HepG2 (cell line): ENCODE measurements around the gene ORMDL3. TPM values are rescaled to one million over a fixed set of nuclear protein-coding genes. Genes with fewer than 3 reads are reported as not detected.
A peak's percentile ranks its signal among the peaks of the same experiment; 100 is the strongest.

Experiments
- ATM ChIP-seq: fragments of 450-650 bp; IDR thresholded peaks from 2 replicates; pipeline ENCODE4 v1.7.1; 2017; ENCODE audit warnings: mild to moderate bottlenecking, borderline replicate concordance
- DMAP1 ChIP-seq: IDR thresholded peaks from 2 replicates; pipeline ENCODE4 v1.6.1; 2016
- DR1 ChIP-seq: sonication (generic); formaldehyde crosslinking; IDR thresholded peaks from 2 replicates; pipeline ENCODE4 v1.8.0; 2021; ENCODE audit warnings: mild to moderate bottlenecking, missing genetic modification reagents, inconsistent platforms
- ERF ChIP-seq: IDR thresholded peaks from 2 replicates; pipeline ENCODE4 v1.6.1; 2018; ENCODE audit warnings: missing biosample characterization, missing genetic modification reagents
- GATAD1 ChIP-seq: IDR thresholded peaks from 2 replicates; pipeline ENCODE4 v1.6.1; 2016; ENCODE audit warnings: missing genetic modification reagents, missing compliant biosample characterization
- GATAD2A ChIP-seq: IDR thresholded peaks from 2 replicates; pipeline ENCODE4 v1.6.1; 2016
- JARID2 ChIP-seq: sonication (generic); formaldehyde crosslinking; IDR thresholded peaks from 2 replicates; pipeline ENCODE4 v1.8.1; 2023; ENCODE audit warnings: missing genetic modification reagents, inconsistent platforms; ENCODE audit not compliant: insufficient replicate concordance
- JUN ChIP-seq: sonication (generic); formaldehyde crosslinking; IDR thresholded peaks from 2 replicates; pipeline ENCODE4 v1.4.0; 2020; ENCODE audit warnings: mild to moderate bottlenecking, missing genetic modification reagents
- KAT8 ChIP-seq: IDR thresholded peaks from 2 replicates; pipeline ENCODE4 v1.6.1; 2016; ENCODE audit warnings: missing genetic modification reagents, missing compliant biosample characterization
- KDM5B ChIP-seq: sonication (generic); formaldehyde crosslinking; IDR thresholded peaks from 2 replicates; pipeline ENCODE4 v1.4.0; 2020; ENCODE audit warnings: missing genetic modification reagents, mild to moderate bottlenecking, borderline replicate concordance
- POLR2G ChIP-seq: fragments of 200-400 bp; formaldehyde crosslinking; IDR thresholded peaks from 2 replicates; pipeline ENCODE4 v1.6.1; 2018; ENCODE audit warnings: mild to moderate bottlenecking, low read depth, low read length, moderate library complexity
- SIX4 ChIP-seq: sonication (generic); formaldehyde crosslinking; IDR thresholded peaks from 2 replicates; pipeline ENCODE4 v1.4.0; 2020; ENCODE audit warnings: missing genetic modification reagents
- SRF ChIP-seq: IDR thresholded peaks from 2 replicates; pipeline ENCODE4 v1.6.1; 2011; ENCODE audit warnings: mild to moderate bottlenecking, low read depth, low read length, moderate library complexity
- ZNF20 ChIP-seq: sonication (generic); formaldehyde crosslinking; IDR thresholded peaks from 2 replicates; pipeline ENCODE4 v1.4.0; 2020; ENCODE audit warnings: mild to moderate bottlenecking, moderate library complexity, missing genetic modification reagents
- ZNF333 ChIP-seq: sonication (generic); formaldehyde crosslinking; IDR thresholded peaks from 2 replicates; pipeline ENCODE4 v1.4.0; 2020; ENCODE audit warnings: mild to moderate bottlenecking, missing genetic modification reagents, borderline replicate concordance
- ZNF468 ChIP-seq: sonication (generic); formaldehyde crosslinking; IDR thresholded peaks from 2 replicates; pipeline ENCODE4 v1.8.0; 2022; ENCODE audit warnings: mild to moderate bottlenecking, moderate library complexity, missing genetic modification reagents
- ZNF564 ChIP-seq: sonication (generic); formaldehyde crosslinking; IDR thresholded peaks from 2 replicates; pipeline ENCODE4 v1.8.1; 2023; ENCODE audit warnings: mild to moderate bottlenecking, missing genetic modification reagents
- ZNF607 ChIP-seq: sonication (generic); formaldehyde crosslinking; IDR thresholded peaks from 2 replicates; pipeline ENCODE4 v1.5.1; 2020; ENCODE audit warnings: missing genetic modification reagents, mild to moderate bottlenecking, borderline replicate concordance
- polyA plus RNA-seq, 8 experiments: library from polyadenylated mRNA; depleted of rRNA in 3 of 8; stranded (reverse) in 7 of 8; unstranded in 1 of 8; fragments of >200 nt; fragmentation: Illumina TruSeq in 4 of 8; extraction: Trizol in 4 of 8; gene quantifications; 2 replicates each; pipeline versions ENCODE4 v1.2.1 to v1.2.3, GENCODE V29; 2011 to 2016; ENCODE audit warnings: low read depth in 4 of 8, missing spikeins in 1 of 8, mixed read lengths in 1 of 8; ENCODE audit not compliant: insufficient read depth in 1 of 8
- total RNA-seq, 5 experiments: library from RNA; depleted of rRNA; stranded (reverse); fragments of >200 nt; fragmentation: Illumina TruSeq; extraction: Trizol; gene quantifications; 2 replicates each; pipeline ENCODE4 v1.2.3, GENCODE V29; 2016; ENCODE audit warnings: low read depth in 1 of 5
- TF ChIP-seq, protein P1 (sequence below): sonication (generic); formaldehyde crosslinking; IDR thresholded peaks from 2 replicates; pipeline ENCODE4 v1.4.0; 2020; ENCODE audit warnings: missing genetic modification reagents
- TF ChIP-seq, protein P2 (sequence below): sonication (generic); formaldehyde crosslinking; IDR thresholded peaks from 2 replicates; pipeline ENCODE4 v1.5.0; 2020; ENCODE audit warnings: mild to moderate bottlenecking, missing genetic modification reagents, borderline replicate concordance
- TF ChIP-seq, protein P3 (sequence below): IDR thresholded peaks from 2 replicates; pipeline ENCODE4 v1.6.1; 2016; ENCODE audit warnings: low read depth, control low read depth
- TF ChIP-seq, protein P4 (sequence below): IDR thresholded peaks from 2 replicates; pipeline ENCODE4 v1.6.1; 2016
- TF ChIP-seq, protein P5 (sequence below): sonication (generic); formaldehyde crosslinking; IDR thresholded peaks from 2 replicates; pipeline ENCODE4 v1.8.1; 2023; ENCODE audit warnings: missing genetic modification reagents, mild to moderate bottlenecking, borderline replicate concordance

Gene ORMDL3
- total and polyA plus RNA-seq, 2 of the 13 experiments (the other 11 are each of a cell fraction or from before 2014, with no cell fraction given) = 181 to 384 TPM

DNA sequence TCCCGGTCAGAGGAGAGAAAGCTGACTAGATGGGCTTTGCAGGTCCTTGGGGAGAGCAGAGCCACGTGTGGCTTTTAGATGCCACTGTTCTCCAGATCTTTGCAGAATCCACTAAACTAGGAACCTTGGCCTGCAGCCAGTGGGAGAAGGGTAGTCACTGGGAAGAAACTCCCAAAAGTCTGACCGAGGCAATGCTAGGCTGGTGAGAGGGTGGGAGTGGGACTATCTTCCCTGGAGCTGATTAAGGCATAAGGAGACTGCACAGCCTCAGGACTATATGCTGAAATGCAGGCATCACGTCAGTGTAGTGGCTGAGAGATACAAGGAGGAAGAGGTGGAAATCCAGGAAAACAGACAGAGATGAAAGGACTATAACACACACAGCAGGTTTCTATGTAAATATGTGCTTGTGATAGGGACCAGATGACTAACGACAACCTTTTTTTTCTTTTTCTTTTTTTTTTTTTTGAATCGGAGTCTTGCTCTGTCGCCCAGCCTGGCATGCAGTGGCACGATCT, 33.2 kb upstream of the ORMDL3 start (continued):
- no peak for TF ChIP-seq GATAD1
- TF ChIP-seq ZNF468 = no peak
- no peak for TF ChIP-seq DMAP1 (CRISPR knock-in tag)
- TF ChIP-seq, protein P1, sequence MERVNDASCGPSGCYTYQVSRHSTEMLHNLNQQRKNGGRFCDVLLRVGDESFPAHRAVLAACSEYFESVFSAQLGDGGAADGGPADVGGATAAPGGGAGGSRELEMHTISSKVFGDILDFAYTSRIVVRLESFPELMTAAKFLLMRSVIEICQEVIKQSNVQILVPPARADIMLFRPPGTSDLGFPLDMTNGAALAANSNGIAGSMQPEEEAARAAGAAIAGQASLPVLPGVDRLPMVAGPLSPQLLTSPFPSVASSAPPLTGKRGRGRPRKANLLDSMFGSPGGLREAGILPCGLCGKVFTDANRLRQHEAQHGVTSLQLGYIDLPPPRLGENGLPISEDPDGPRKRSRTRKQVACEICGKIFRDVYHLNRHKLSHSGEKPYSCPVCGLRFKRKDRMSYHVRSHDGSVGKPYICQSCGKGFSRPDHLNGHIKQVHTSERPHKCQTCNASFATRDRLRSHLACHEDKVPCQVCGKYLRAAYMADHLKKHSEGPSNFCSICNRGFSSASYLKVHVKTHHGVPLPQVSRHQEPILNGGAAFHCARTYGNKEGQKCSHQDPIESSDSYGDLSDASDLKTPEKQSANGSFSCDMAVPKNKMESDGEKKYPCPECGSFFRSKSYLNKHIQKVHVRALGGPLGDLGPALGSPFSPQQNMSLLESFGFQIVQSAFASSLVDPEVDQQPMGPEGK = no peak
- TF ChIP-seq, protein P2, sequence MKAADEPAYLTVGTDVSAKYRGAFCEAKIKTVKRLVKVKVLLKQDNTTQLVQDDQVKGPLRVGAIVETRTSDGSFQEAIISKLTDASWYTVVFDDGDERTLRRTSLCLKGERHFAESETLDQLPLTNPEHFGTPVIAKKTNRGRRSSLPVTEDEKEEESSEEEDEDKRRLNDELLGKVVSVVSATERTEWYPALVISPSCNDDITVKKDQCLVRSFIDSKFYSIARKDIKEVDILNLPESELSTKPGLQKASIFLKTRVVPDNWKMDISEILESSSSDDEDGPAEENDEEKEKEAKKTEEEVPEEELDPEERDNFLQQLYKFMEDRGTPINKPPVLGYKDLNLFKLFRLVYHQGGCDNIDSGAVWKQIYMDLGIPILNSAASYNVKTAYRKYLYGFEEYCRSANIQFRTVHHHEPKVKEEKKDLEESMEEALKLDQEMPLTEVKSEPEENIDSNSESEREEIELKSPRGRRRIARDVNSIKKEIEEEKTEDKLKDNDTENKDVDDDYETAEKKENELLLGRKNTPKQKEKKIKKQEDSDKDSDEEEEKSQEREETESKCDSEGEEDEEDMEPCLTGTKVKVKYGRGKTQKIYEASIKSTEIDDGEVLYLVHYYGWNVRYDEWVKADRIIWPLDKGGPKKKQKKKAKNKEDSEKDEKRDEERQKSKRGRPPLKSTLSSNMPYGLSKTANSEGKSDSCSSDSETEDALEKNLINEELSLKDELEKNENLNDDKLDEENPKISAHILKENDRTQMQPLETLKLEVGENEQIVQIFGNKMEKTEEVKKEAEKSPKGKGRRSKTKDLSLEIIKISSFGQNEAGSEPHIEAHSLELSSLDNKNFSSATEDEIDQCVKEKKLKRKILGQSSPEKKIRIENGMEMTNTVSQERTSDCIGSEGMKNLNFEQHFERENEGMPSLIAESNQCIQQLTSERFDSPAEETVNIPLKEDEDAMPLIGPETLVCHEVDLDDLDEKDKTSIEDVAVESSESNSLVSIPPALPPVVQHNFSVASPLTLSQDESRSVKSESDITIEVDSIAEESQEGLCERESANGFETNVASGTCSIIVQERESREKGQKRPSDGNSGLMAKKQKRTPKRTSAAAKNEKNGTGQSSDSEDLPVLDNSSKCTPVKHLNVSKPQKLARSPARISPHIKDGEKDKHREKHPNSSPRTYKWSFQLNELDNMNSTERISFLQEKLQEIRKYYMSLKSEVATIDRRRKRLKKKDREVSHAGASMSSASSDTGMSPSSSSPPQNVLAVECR = no peak
- TF ChIP-seq ATM = no peak
- TF ChIP-seq, protein P3, sequence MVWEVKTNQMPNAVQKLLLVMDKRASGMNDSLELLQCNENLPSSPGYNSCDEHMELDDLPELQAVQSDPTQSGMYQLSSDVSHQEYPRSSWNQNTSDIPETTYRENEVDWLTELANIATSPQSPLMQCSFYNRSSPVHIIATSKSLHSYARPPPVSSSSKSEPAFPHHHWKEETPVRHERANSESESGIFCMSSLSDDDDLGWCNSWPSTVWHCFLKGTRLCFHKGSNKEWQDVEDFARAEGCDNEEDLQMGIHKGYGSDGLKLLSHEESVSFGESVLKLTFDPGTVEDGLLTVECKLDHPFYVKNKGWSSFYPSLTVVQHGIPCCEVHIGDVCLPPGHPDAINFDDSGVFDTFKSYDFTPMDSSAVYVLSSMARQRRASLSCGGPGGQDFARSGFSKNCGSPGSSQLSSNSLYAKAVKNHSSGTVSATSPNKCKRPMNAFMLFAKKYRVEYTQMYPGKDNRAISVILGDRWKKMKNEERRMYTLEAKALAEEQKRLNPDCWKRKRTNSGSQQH (CRISPR knock-in tag) = no peak
- no peak for TF ChIP-seq SRF
- TF ChIP-seq ZNF333 (CRISPR knock-in tag) = no peak
- TF ChIP-seq ZNF607 (CRISPR knock-in tag) = no peak
- no peak for TF ChIP-seq ZNF20
- TF ChIP-seq, protein P4, sequence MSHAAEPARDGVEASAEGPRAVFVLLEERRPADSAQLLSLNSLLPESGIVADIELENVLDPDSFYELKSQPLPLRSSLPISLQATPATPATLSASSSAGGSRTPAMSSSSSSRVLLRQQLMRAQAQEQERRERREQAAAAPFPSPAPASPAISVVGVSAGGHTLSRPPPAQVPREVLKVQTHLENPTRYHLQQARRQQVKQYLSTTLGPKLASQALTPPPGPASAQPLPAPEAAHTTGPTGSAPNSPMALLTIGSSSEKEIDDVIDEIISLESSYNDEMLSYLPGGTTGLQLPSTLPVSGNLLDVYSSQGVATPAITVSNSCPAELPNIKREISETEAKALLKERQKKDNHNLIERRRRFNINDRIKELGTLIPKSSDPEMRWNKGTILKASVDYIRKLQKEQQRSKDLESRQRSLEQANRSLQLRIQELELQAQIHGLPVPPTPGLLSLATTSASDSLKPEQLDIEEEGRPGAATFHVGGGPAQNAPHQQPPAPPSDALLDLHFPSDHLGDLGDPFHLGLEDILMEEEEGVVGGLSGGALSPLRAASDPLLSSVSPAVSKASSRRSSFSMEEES (CRISPR knock-in tag) = peak; percentile 32; the same call in 1 of the 2 replicates
- no peak for TF ChIP-seq SIX4 (CRISPR knock-in tag)
- TF ChIP-seq KAT8 (CRISPR knock-in tag) = no peak
- TF ChIP-seq KDM5B (CRISPR knock-in tag) = 0 out of 2 replicates have a peak, but pooled peaks have one; percentile 32
- peak; percentile 53; the same call in 1 of the 2 replicates for TF ChIP-seq GATAD2A (CRISPR knock-in tag)
- TF ChIP-seq DR1 = no peak
- TF ChIP-seq ERF (CRISPR knock-in tag) = no peak
- TF ChIP-seq JUN = 0 out of 2 replicates have a peak, but pooled peaks have one; percentile 17
- TF ChIP-seq ZNF564 (CRISPR knock-in tag) = no peak
- no peak for TF ChIP-seq JARID2 (CRISPR knock-in tag)
- no peak for TF ChIP-seq POLR2G
- TF ChIP-seq, protein P5, sequence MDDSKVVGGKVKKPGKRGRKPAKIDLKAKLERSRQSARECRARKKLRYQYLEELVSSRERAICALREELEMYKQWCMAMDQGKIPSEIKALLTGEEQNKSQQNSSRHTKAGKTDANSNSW (CRISPR knock-in tag) = no peak
